Measurements from ENCODE around the gene FAM131C.

GRCh38 chr1:16061266-16061665 is 12.2 kb downstream of the FAM131C start:
- TF ChIP-seq CTCF (conservative IDR thresholded peaks at IDR 0.05) (no peak), EZH2 (IDR thresholded peaks at IDR 0.05; ENCODE audit: low read depth) (no peak)
